HG03135 (cell line): ENCODE results near the gene NUDT21.
"Not testable (repeated sequence)": the region's sequence is repeated elsewhere in the genome, so short reads cannot be mapped to it uniquely, and the experiment has no call there.

Source experiments
- ATAC-seq: cut with Tn5 transposase; IDR thresholded peaks from one replicate; pipeline ENCODE4 v1.9.1; 2021; ENCODE audit warnings: mild to moderate bottlenecking, moderate library complexity; ENCODE audit not compliant: unreplicated experiment

Gene NUDT21

GRCh38 chr16:56450986-56451752 lies at the start of gene NUDT21, which contains the start of gene OGFOD1:
NUDT21 (minus strand) TSS chr16:56451332; CDS start chr16:56451202, 130 bp downstream.
OGFOD1 (plus strand) TSS chr16:56451554; CDS start chr16:56451613, 59 bp downstream.
- ATAC-seq: peak; percentile 96

- no peak for ATAC-seq
Observed at GRCh38 chr16:56493815-56494214, 42.7 kb upstream of the NUDT21 start.

GRCh38 chr16:56493126-56493525 lies 42.0 kb upstream of the NUDT21 start:
- ATAC-seq: no peak

- ATAC-seq: no peak
Observed at GRCh38 chr16:56491657-56492261, 40.6 kb upstream of the NUDT21 start.

- not testable (repeated sequence) for ATAC-seq
Observed at GRCh38 chr16:56488868-56489267, 37.7 kb upstream of the NUDT21 start.

- no peak for ATAC-seq
Observed at GRCh38 chr16:56488035-56488434, 36.9 kb upstream of the NUDT21 start.

- ATAC-seq: no peak
Observed at GRCh38 chr16:56483394-56483793, 32.3 kb upstream of the NUDT21 start.

GRCh38 chr16:56482683-56483236 lies 31.6 kb upstream of the NUDT21 start:
- ATAC-seq: no peak

- no peak for ATAC-seq
Observed at GRCh38 chr16:56481468-56482122, 30.5 kb upstream of the NUDT21 start.

GRCh38 chr16:56480776-56481467 lies 29.8 kb upstream of the NUDT21 start:
- ATAC-seq: no peak

- ATAC-seq: no peak
Observed at GRCh38 chr16:56479469-56479868, 28.3 kb upstream of the NUDT21 start.

- no peak for ATAC-seq
Observed at GRCh38 chr16:56478281-56479049, 27.3 kb upstream of the NUDT21 start.

GRCh38 chr16:56477096-56477878 lies 26.2 kb upstream of the NUDT21 start:
- ATAC-seq: no peak

- ATAC-seq: no peak
Observed at GRCh38 chr16:56475201-56475600, 24.1 kb upstream of the NUDT21 start.

- no peak for ATAC-seq
Observed at GRCh38 chr16:56470666-56471065, 19.5 kb upstream of the NUDT21 start.

GRCh38 chr16:56470232-56470631 lies 19.1 kb upstream of the NUDT21 start:
- ATAC-seq: no peak

- ATAC-seq: no peak
Observed at GRCh38 chr16:56469748-56470147, 18.6 kb upstream of the NUDT21 start.

GRCh38 chr16:56468800-56469199 lies 17.7 kb upstream of the NUDT21 start:
- ATAC-seq: no peak

GRCh38 chr16:56466344-56466743 lies 15.2 kb upstream of the NUDT21 start:
- ATAC-seq: no peak
